HG02973 (cell line): Measurements from ENCODE around the gene LGALS1.
"Not testable (repeated sequence)": the region's sequence is repeated elsewhere in the genome, so short reads cannot be mapped to it uniquely, and the experiment has no call there.

Experiments used
- ATAC-seq: cut with Tn5 transposase; IDR thresholded peaks from one replicate; pipeline ENCODE4 v1.9.1; 2021; ENCODE audit warnings: moderate library complexity; ENCODE audit not compliant: unreplicated experiment

LGALS1 gene

GRCh38 chr22:37716708-37717107, 41.3 kb downstream of the LGALS1 start:
- no peak for ATAC-seq

- ATAC-seq, result not testable (repeated sequence)
These were observed 41.8 kb downstream of the LGALS1 start for GRCh38 chr22:37717235-37717634.

- ATAC-seq, result not testable (repeated sequence)
These were observed 42.4 kb downstream of the LGALS1 start for GRCh38 chr22:37717746-37718305.

GRCh38 chr22:37725551-37726240, 50.3 kb downstream of the LGALS1 start:
- ATAC-seq, result no peak

GRCh38 chr22:37726241-37726887, 50.9 kb downstream of the LGALS1 start:
- no peak for ATAC-seq

- ATAC-seq, result no peak
These were observed 53.2 kb downstream of the LGALS1 start for GRCh38 chr22:37728620-37729019.
